Endothelial cell of umbilical vein (primary cell): Measurements from ENCODE around the gene CIITA. TPM values are rescaled to one million over a fixed set of nuclear protein-coding genes. Genes with fewer than 3 reads are reported as not detected.

ENCODE experiments used
- BruUV-seq: library from RNA; stranded (reverse); fragments of 400-500 nt; replicated peaks from 2 replicates; lab custom pipeline; 2021; lab: Mats Ljungman, UMichigan
- CTCF ChIA-PET: fragments of 300-600, 350-600 bp; sonication (Branson Sonifier 250); formaldehyde crosslinking; loops from one replicate; lab custom pipeline; 2021; ENCODE audit warnings: antibody characterized with exemption, inconsistent platforms; lab: Charles Lee
- POLR2A ChIA-PET: fragments of 300-600, 350-600 bp; sonication (Branson Sonifier 250); formaldehyde crosslinking; loops from one replicate; lab custom pipeline; 2021; ENCODE audit warnings: antibody characterized with exemption, inconsistent platforms; lab: Charles Lee
- DNase-seq: peaks from one replicate; pipeline ENCODE4 v3.0.0-alpha.2; 2011; ENCODE audit warnings: low read depth, low spot score
- FAIRE-seq: peaks from 2 replicates; lab custom pipeline; 2011; peaks lifted over from hg19 to GRCh38; lab: Jason Lieb, UNC
- H2AFZ ChIP-seq: 2 replicates; pipeline ENCODE4 v1.6.0; 2012; ENCODE audit warnings: low read depth, low read length, control low read depth, inconsistent platforms
- H3K27ac ChIP-seq: 2 replicates; pipeline ENCODE4 v1.5.1; 2011; ENCODE audit warnings: low read depth, mild to moderate bottlenecking, control low read depth, low read length, moderate library complexity; ENCODE audit not compliant: insufficient read depth
- H3K27me3 ChIP-seq, 2 experiments: 2 replicates each; pipeline versions ENCODE4 v1.6.0 to v1.6.1; 2011; ENCODE audit warnings: low read length in 2 of 2, mixed read lengths in 1 of 2; ENCODE audit not compliant: control insufficient read depth in 2 of 2, insufficient read depth in 2 of 2
- H3K36me3 ChIP-seq, 2 experiments: 2 replicates in 1 of 2; 3 replicates in 1 of 2; pipeline ENCODE4 v1.5.1; 2011; ENCODE audit warnings: low read length in 2 of 2, mild to moderate bottlenecking in 1 of 2, moderate library complexity in 1 of 2; ENCODE audit not compliant: control insufficient read depth in 2 of 2, insufficient read depth in 2 of 2; ENCODE audit errors: extremely low read depth in 1 of 2
- H3K4me1 ChIP-seq: 3 replicates; pipeline ENCODE4 v1.5.1; 2011; ENCODE audit warnings: mild to moderate bottlenecking, low read length; ENCODE audit not compliant: control insufficient read depth, insufficient read depth; ENCODE audit errors: extremely low read depth
- H3K4me2 ChIP-seq: 2 replicates; pipeline ENCODE4 v1.6.1; 2011; ENCODE audit warnings: low read length, control low read depth, mixed read lengths; ENCODE audit not compliant: insufficient read depth
- H3K4me3 ChIP-seq, 3 experiments: fragments of 200-600 bp in 1 of 3; sonication (generic), shearing (Covaris generic) in 1 of 3; replicated peaks in 1 of 3; 2 replicates each; pipeline ENCODE4 v1.5.1; 2011 to 2016; ENCODE audit warnings: control low read depth in 3 of 3, low read length in 3 of 3, mild to moderate bottlenecking in 2 of 3, inconsistent platforms in 1 of 3, low read depth in 1 of 3, moderate library complexity in 1 of 3; ENCODE audit not compliant: insufficient read depth in 1 of 3
- H3K79me2 ChIP-seq: 2 replicates; pipeline ENCODE4 v1.6.0; 2012; ENCODE audit warnings: low read length, inconsistent platforms; ENCODE audit not compliant: control insufficient read depth, insufficient read depth
- H3K9ac ChIP-seq: replicated peaks from 2 replicates; pipeline ENCODE3; 2011; ENCODE audit warnings: low read length, control low read depth; ENCODE audit not compliant: insufficient read depth; ENCODE audit errors: extremely low read depth
- H3K9me1 ChIP-seq: replicated peaks from 3 replicates; pipeline ENCODE4 v1.6.0; 2011; ENCODE audit warnings: mild to moderate bottlenecking, low read length; ENCODE audit not compliant: control insufficient read depth, insufficient read depth; ENCODE audit errors: extremely low read depth
- H3K9me3 ChIP-seq: replicated peaks from 2 replicates; pipeline ENCODE4 v1.5.1; 2012; ENCODE audit warnings: low read length, inconsistent platforms; ENCODE audit not compliant: control insufficient read depth, insufficient read depth
- H4K20me1 ChIP-seq: replicated peaks from 2 replicates; pipeline ENCODE3; 2011; ENCODE audit warnings: mild to moderate bottlenecking, low read length; ENCODE audit not compliant: control insufficient read depth, insufficient read depth; ENCODE audit errors: extremely low read depth
- CTCF ChIP-seq, 2 donors: IDR thresholded peaks; 1 replicate in 1 of 2; 2 replicates in 1 of 2; pipeline ENCODE4 v1.5.1; 2011; ENCODE audit warnings: low read length in 2 of 2, mild to moderate bottlenecking in 2 of 2, moderate library complexity in 2 of 2, control low read depth in 1 of 2, inconsistent platforms in 1 of 2, low read depth in 1 of 2; ENCODE audit not compliant: insufficient read depth in 1 of 2; ENCODE audit errors: extremely low read depth in 1 of 2
- EZH2 ChIP-seq: IDR thresholded peaks from 2 replicates; pipeline ENCODE4 v1.6.1; 2012; ENCODE audit warnings: borderline replicate concordance, low read depth, mild to moderate bottlenecking, moderate library complexity, low read length, inconsistent platforms; ENCODE audit not compliant: severe bottlenecking
- FOS ChIP-seq: IDR thresholded peaks from 2 replicates; pipeline ENCODE4 v1.6.1; 2011; ENCODE audit warnings: mild to moderate bottlenecking, low read length, moderate library complexity, borderline replicate concordance; ENCODE audit not compliant: insufficient read depth
- GATA2 ChIP-seq: IDR thresholded peaks from 2 replicates; pipeline ENCODE4 v1.7.0; 2011; ENCODE audit warnings: low read depth, mild to moderate bottlenecking, moderate library complexity, mixed read lengths, low read length; ENCODE audit not compliant: insufficient read length, insufficient read depth
- JUN ChIP-seq: IDR thresholded peaks from 2 replicates; pipeline ENCODE4 v1.6.1; 2011; ENCODE audit warnings: borderline replicate concordance, low read depth; ENCODE audit not compliant: insufficient read length, insufficient read depth
- MYC ChIP-seq: IDR thresholded peaks from one replicate; pipeline ENCODE4 v1.6.1; 2011; ENCODE audit warnings: mild to moderate bottlenecking, low read depth, low read length
- POLR2A ChIP-seq: IDR thresholded peaks from 2 replicates; pipeline ENCODE4 v1.6.1; 2012; ENCODE audit warnings: low read depth, mild to moderate bottlenecking, control low read depth, low read length
- POLR2AphosphoS5 ChIP-seq: IDR thresholded peaks from 2 replicates; pipeline ENCODE4 v1.6.1; 2012; ENCODE audit warnings: low read depth, mild to moderate bottlenecking, control low read depth, low read length, moderate library complexity; ENCODE audit not compliant: insufficient read depth
- dilution Hi-C: fragments of 300-500 bp; cut with MboI; formaldehyde crosslinking; loops from one replicate; pipeline ENCODE4 v1.15.0; 2019; ENCODE audit warnings: low sequenced_read_pairs; ENCODE audit not compliant: extremely low pct_ligation_motif_present
- intact Hi-C: fragments of 100-400 bp; cut with micrococcal nuclease; formaldehyde crosslinking; loops from one replicate; pipeline ENCODE4 v1.10.0; 2022
- polyA plus RNA-seq, 4 experiments: library from polyadenylated mRNA; depleted of rRNA in 3 of 4; stranded (reverse) in 3 of 4; unstranded in 1 of 4; fragments of >200 nt; gene quantifications; 2 replicates each; pipeline versions ENCODE4 v1.2.1 to v1.2.3, GENCODE V29; 2011 to 2012; ENCODE audit warnings: missing spikeins in 1 of 4
- total RNA-seq: library from RNA; stranded (reverse); gene quantifications from 2 replicates; pipeline ENCODE4 v1.2.3, GENCODE V29; 2021
- TF ChIP-seq, protein P1 (sequence below): IDR thresholded peaks from 2 replicates; pipeline ENCODE4 v1.6.1; 2011; ENCODE audit not compliant: insufficient read depth, insufficient read length

The CIITA gene
- total and polyA plus RNA-seq, 2 donors (not counting 3 experiments of a cell fraction or from before 2014, with no cell fraction given) = not detected

GRCh38 chr16:10931977-10932632 is 55.1 kb downstream of the CIITA start:
- Histone ChIP-seq H3K4me3 (no peak overlapping the region), H2AFZ (no peak overlapping the region), H3K9me3 (no peaks in the 10 kb centered on the region), H3K4me2 (no peak overlapping the region), H3K36me3 (peaks cover 0 to 18% of the 10 kb centered on the region in 2 experiments), H3K27ac (no peak overlapping the region), H3K4me1 (peaks cover 3% of the 10 kb centered on the region), H3K9ac (no peak overlapping the region), H3K27me3 (no peaks in the 10 kb centered on the region), H3K79me2 (peaks cover 23% of the 10 kb centered on the region), H4K20me1 (peaks cover 5% of the 10 kb centered on the region), H3K9me1 (no peaks in the 10 kb centered on the region)
- FAIRE-seq = no peak
- CTCF ChIA-PET = interaction anchor here (1.2 to 4.7 kb wide), 3 partner anchors 9 to 13 kb away, joined by 3 to 17 read pairs (median 3); no protein-coding TSS in a partner anchor
- DNase-seq = no peak
- intact Hi-C loops (no loop called here), dilution Hi-C loops (no loop called here)
- TF ChIP-seq JUN = no peak
- no peak for TF ChIP-seq EZH2
- TF ChIP-seq MYC = no peak
- no peak for TF ChIP-seq POLR2A
- no peak for TF ChIP-seq POLR2AphosphoS5
- TF ChIP-seq GATA2 = no peak
- no peak for TF ChIP-seq CTCF (IDR thresholded peaks at IDR 0.05; ENCODE audit: extremely low read depth in 1 of 2, insufficient read depth in 1 of 2, low read depth in 1 of 2, low read length in 2 of 2)
- TF ChIP-seq, protein P1, sequence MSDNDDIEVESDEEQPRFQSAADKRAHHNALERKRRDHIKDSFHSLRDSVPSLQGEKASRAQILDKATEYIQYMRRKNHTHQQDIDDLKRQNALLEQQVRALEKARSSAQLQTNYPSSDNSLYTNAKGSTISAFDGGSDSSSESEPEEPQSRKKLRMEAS = no peak
- TF ChIP-seq FOS = no peak
- POLR2A ChIA-PET = no interaction called here
- no TSS peak for BruUV-seq
